ENCODE data around the gene TIMM44. TPM values are rescaled to one million over a fixed set of nuclear protein-coding genes. Genes with fewer than 3 reads are reported as not detected.

Gene TIMM44
- total and polyA plus RNA-seq, 2 donors (not counting 3 experiments of a cell fraction or from before 2014, with no cell fraction given): 61.5 to 64.3 TPM

DNA sequence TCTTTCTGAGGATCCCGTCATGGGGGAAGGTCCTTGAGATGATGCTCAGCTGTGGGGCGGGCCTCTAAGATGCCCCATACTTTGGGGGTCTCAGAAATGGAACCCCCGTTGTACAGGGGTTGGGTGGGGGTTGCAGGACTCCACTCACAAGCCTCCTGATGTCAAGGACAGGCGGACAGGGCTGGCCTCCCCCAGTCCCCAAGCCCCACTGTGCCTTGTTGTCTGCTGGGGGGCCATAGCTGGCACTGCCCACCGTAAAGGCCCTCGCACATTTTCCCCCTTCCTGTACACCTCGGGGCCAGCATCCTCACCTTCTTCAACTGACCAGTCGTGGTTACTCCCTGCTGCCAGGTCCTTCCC lies 20.6 kb downstream of the TIMM44 start:
- DNase-seq (ENCODE audit: low read depth, low spot score): no peak
- no peak overlapping the region for H2AFZ ChIP-seq (ENCODE audit: low read depth, low read length)
- no peak for FAIRE-seq
- no peaks in the 10 kb centered on the region for H3K79me2 ChIP-seq (ENCODE audit: control insufficient read depth, insufficient read depth, low read length)
- H3K4me3 ChIP-seq (replicated peaks in 1 of 3; ENCODE audit: insufficient read depth in 1 of 3, low read depth in 1 of 3, low read length in 3 of 3): no peak overlapping the region
- CTCF ChIA-PET: interaction anchor here (5.1 kb wide), 1 partner anchor 21 kb away, joined by 34 read pairs; the partner anchor contains the start of gene TIMM44
- intact Hi-C loops (cut with micrococcal nuclease) (loop anchor here (5.0 kb wide), 1 partner anchor 241 kb away; the partner anchor contains the start of gene TRAPPC5), dilution Hi-C loops (cut with MboI; ENCODE audit: extremely low pct_ligation_motif_present, low sequenced_read_pairs) (no loop called here)
- no peaks in the 10 kb centered on the region for H3K9me1 ChIP-seq (replicated peaks; ENCODE audit: control insufficient read depth, extremely low read depth, insufficient read depth, low read length)
- no peaks in the 10 kb centered on the region for H3K9me3 ChIP-seq (replicated peaks; ENCODE audit: control insufficient read depth, insufficient read depth, low read length)
- H3K27ac ChIP-seq (ENCODE audit: insufficient read depth, low read depth, low read length): no peak overlapping the region
- H3K4me2 ChIP-seq (ENCODE audit: insufficient read depth, low read length): no peak overlapping the region
- no peak overlapping the region for H3K9ac ChIP-seq (replicated peaks; ENCODE audit: extremely low read depth, insufficient read depth, low read length)
- BruUV-seq (replicated peaks): no TSS peak
- H4K20me1 ChIP-seq (replicated peaks; ENCODE audit: control insufficient read depth, extremely low read depth, insufficient read depth, low read length): no peaks in the 10 kb centered on the region
- H3K36me3 ChIP-seq (ENCODE audit: control insufficient read depth in 2 of 2, extremely low read depth in 1 of 2, insufficient read depth in 2 of 2, low read length in 2 of 2): peaks cover 0 to 5% of the 10 kb centered on the region in 2 experiments
- H3K27me3 ChIP-seq (ENCODE audit: control insufficient read depth in 2 of 2, insufficient read depth in 2 of 2, low read length in 2 of 2): peaks cover 4 to 9% of the 10 kb centered on the region in 2 experiments
- peaks cover 20% of the 10 kb centered on the region for H3K4me1 ChIP-seq (ENCODE audit: control insufficient read depth, extremely low read depth, insufficient read depth, low read length)
- no peak for TF ChIP-seq GATA2 (IDR thresholded peaks at IDR 0.05; ENCODE audit: insufficient read depth, insufficient read length, low read depth, low read length)
- TF ChIP-seq, protein P1, sequence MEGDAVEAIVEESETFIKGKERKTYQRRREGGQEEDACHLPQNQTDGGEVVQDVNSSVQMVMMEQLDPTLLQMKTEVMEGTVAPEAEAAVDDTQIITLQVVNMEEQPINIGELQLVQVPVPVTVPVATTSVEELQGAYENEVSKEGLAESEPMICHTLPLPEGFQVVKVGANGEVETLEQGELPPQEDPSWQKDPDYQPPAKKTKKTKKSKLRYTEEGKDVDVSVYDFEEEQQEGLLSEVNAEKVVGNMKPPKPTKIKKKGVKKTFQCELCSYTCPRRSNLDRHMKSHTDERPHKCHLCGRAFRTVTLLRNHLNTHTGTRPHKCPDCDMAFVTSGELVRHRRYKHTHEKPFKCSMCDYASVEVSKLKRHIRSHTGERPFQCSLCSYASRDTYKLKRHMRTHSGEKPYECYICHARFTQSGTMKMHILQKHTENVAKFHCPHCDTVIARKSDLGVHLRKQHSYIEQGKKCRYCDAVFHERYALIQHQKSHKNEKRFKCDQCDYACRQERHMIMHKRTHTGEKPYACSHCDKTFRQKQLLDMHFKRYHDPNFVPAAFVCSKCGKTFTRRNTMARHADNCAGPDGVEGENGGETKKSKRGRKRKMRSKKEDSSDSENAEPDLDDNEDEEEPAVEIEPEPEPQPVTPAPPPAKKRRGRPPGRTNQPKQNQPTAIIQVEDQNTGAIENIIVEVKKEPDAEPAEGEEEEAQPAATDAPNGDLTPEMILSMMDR (IDR thresholded peaks at IDR 0.05; ENCODE audit: extremely low read depth in 1 of 2, insufficient read depth in 1 of 2, low read depth in 1 of 2, low read length in 2 of 2): no peak
- TF ChIP-seq, protein P2, sequence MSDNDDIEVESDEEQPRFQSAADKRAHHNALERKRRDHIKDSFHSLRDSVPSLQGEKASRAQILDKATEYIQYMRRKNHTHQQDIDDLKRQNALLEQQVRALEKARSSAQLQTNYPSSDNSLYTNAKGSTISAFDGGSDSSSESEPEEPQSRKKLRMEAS (IDR thresholded peaks at IDR 0.05; ENCODE audit: insufficient read depth, insufficient read length): no peak
- TF ChIP-seq FOS (IDR thresholded peaks at IDR 0.05; ENCODE audit: borderline replicate concordance, insufficient read depth, low read length): no peak
- TF ChIP-seq POLR2A (IDR thresholded peaks at IDR 0.05; ENCODE audit: low read depth, low read length): no peak
- TF ChIP-seq EZH2 (IDR thresholded peaks at IDR 0.05; ENCODE audit: borderline replicate concordance, low read depth, low read length, severe bottlenecking): no peak
- TF ChIP-seq JUN (IDR thresholded peaks at IDR 0.05; ENCODE audit: borderline replicate concordance, insufficient read depth, insufficient read length, low read depth): no peak
- no peak for TF ChIP-seq MYC (IDR thresholded peaks at IDR 0.05; ENCODE audit: low read depth, low read length)
- POLR2A ChIA-PET: no interaction called here
